Measurements from ENCODE around the gene SLC7A8. TPM values are rescaled to one million over a fixed set of nuclear protein-coding genes. Genes with fewer than 3 reads are reported as not detected.

SLC7A8 gene
- total RNA-seq, 1 donor from 2014 or later: 28.3 TPM

GRCh38 chr14:23091294-23092225 is 91.9 kb downstream of the SLC7A8 start:
- Mint-ChIP-seq H3K27ac (no peak overlapping the region), H3K9me3 (ENCODE audit: low read depth) (no peaks in the 10 kb centered on the region), H3K4me1 (ENCODE audit: low read depth) (peaks cover 12% of the 10 kb centered on the region), H3K27me3 (no peaks in the 10 kb centered on the region), H3K36me3 (ENCODE audit: insufficient read depth) (peaks cover 18% of the 10 kb centered on the region), H3K4me3 (ENCODE audit: low read depth) (no peak overlapping the region)
- no peak for TF ChIP-seq CTCF (IDR thresholded peaks at IDR 0.05; ENCODE audit: unreplicated experiment)
- DNase-seq (ENCODE audit: low spot score, unreplicated experiment): no peak

- Mint-ChIP-seq H3K36me3 (ENCODE audit: insufficient read depth) (peaks cover 18% of the 10 kb centered on the region), H3K4me1 (ENCODE audit: low read depth) (peaks cover 8% of the 10 kb centered on the region), H3K27ac (no peak overlapping the region), H3K9me3 (ENCODE audit: low read depth) (no peaks in the 10 kb centered on the region), H3K4me3 (ENCODE audit: low read depth) (no peak overlapping the region), H3K27me3 (no peaks in the 10 kb centered on the region)
- TF ChIP-seq CTCF (IDR thresholded peaks at IDR 0.05; ENCODE audit: unreplicated experiment): no peak
- DNase-seq (ENCODE audit: low spot score, unreplicated experiment): no peak
Measured at GRCh38 chr14:23090254-23090636, 93.2 kb downstream of the SLC7A8 start.

- Mint-ChIP-seq H3K36me3 (ENCODE audit: insufficient read depth) (peaks cover 19% of the 10 kb centered on the region), H3K27me3 (no peaks in the 10 kb centered on the region), H3K9me3 (ENCODE audit: low read depth) (no peaks in the 10 kb centered on the region), H3K27ac (no peak overlapping the region), H3K4me1 (ENCODE audit: low read depth) (peaks cover 8% of the 10 kb centered on the region), H3K4me3 (ENCODE audit: low read depth) (no peak overlapping the region)
- no peak for TF ChIP-seq CTCF (IDR thresholded peaks at IDR 0.05; ENCODE audit: unreplicated experiment)
- no peak for DNase-seq (ENCODE audit: low spot score, unreplicated experiment)
Measured at GRCh38 chr14:23089498-23090253, 93.8 kb downstream of the SLC7A8 start.

GRCh38 chr14:23086565-23086964 is 96.9 kb downstream of the SLC7A8 start:
- DNase-seq (ENCODE audit: low spot score, unreplicated experiment): no peak
- no peaks in the 10 kb centered on the region for H3K4me1 Mint-ChIP-seq (ENCODE audit: low read depth)
- H3K27me3 Mint-ChIP-seq: no peaks in the 10 kb centered on the region
- H3K36me3 Mint-ChIP-seq (ENCODE audit: insufficient read depth): peaks cover 17% of the 10 kb centered on the region
- H3K27ac Mint-ChIP-seq: no peak overlapping the region
- H3K9me3 Mint-ChIP-seq (ENCODE audit: low read depth): no peaks in the 10 kb centered on the region
- TF ChIP-seq CTCF (IDR thresholded peaks at IDR 0.05; ENCODE audit: unreplicated experiment): no peak
- H3K4me3 Mint-ChIP-seq (ENCODE audit: low read depth): no peak overlapping the region

GRCh38 chr14:23085458-23085857 is 98.0 kb downstream of the SLC7A8 start:
- Mint-ChIP-seq H3K27me3 (no peaks in the 10 kb centered on the region), H3K27ac (no peak overlapping the region), H3K9me3 (ENCODE audit: low read depth) (no peaks in the 10 kb centered on the region), H3K4me1 (ENCODE audit: low read depth) (no peaks in the 10 kb centered on the region), H3K36me3 (ENCODE audit: insufficient read depth) (peaks cover 20% of the 10 kb centered on the region), H3K4me3 (ENCODE audit: low read depth) (no peak overlapping the region)
- no peak for TF ChIP-seq CTCF (IDR thresholded peaks at IDR 0.05; ENCODE audit: unreplicated experiment)
- DNase-seq (ENCODE audit: low spot score, unreplicated experiment): no peak

Data from progenitor cell of endocrine pancreas (in vitro differentiated cells).